BE2C (cell line): ENCODE data around the gene NDUFB6.
"Not testable (repeated sequence)": the region's sequence is repeated elsewhere in the genome, so short reads cannot be mapped to it uniquely, and the experiment has no call there.

Experiments
- DNase-seq: peaks from one replicate; pipeline ENCODE4 v3.0.0-alpha.2; 2020
- H3K27me3 ChIP-seq: fragments of 250-450 bp; sonication (Bioruptor Pico); 2 replicates; pipeline ENCODE4 v1.5.1; 2020; ENCODE audit warnings: mild to moderate bottlenecking
- H3K36me3 ChIP-seq: fragments of 250-450 bp; sonication (Bioruptor Pico); 2 replicates; pipeline ENCODE4 v1.5.1; 2020; ENCODE audit warnings: mild to moderate bottlenecking
- H3K4me1 ChIP-seq: fragments of 250-450 bp; sonication (Bioruptor Pico); 2 replicates; pipeline ENCODE4 v1.5.1; 2020
- H3K4me3 ChIP-seq: 2 replicates; pipeline ENCODE4 v1.5.1; 2011; ENCODE audit warnings: low read depth, low read length
- H3K9me3 ChIP-seq: fragments of 250-450 bp; sonication (Bioruptor Pico); 2 replicates; pipeline ENCODE4 v1.5.1; 2020
- TF ChIP-seq, protein P1 (sequence below): IDR thresholded peaks from 2 replicates; pipeline ENCODE4 v1.5.1; 2012; ENCODE audit warnings: mild to moderate bottlenecking, low read depth, low read length

The NDUFB6 gene

DNA sequence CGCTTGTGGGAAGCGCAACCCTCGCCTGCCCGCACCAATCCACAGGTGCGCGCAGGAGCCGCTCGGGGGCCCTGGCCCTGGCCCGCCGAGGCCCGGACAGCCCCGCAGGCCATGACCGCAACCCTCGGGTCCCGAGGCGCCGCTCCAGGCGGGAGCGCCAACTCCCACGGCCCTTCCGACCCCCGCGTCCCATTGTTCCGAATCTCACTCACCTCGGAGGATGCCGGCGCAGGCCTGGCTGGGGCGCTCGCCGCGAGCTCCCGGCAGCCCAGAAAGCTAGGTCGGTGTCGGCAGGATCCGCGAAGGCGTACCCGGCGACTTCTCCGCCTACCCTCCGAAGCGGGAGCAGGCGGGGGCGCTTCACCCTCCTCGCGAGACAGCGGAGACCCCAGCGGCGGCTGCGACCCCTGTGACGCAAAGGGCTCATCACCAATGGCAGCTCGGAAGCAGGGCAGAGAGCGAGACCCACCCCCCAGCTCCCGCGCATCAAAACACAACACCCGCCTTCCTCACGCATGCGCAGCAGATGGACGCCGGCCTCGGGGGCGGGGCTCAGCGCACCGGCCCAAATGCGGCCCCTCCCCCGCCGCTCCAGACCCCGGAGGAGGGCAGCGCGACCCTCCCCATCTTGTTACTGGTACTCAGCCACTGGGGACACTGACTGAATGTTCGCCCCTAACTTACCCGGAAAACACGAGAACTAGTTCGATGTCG lies 22.2 kb downstream of the NDUFB6 start:
- H3K27me3 ChIP-seq, result no peaks in the 10 kb centered on the region
- no peaks in the 10 kb centered on the region for H3K4me1 ChIP-seq
- no peaks in the 10 kb centered on the region for H3K36me3 ChIP-seq
- no peaks in the 10 kb centered on the region for H3K9me3 ChIP-seq
- TF ChIP-seq, protein P1, sequence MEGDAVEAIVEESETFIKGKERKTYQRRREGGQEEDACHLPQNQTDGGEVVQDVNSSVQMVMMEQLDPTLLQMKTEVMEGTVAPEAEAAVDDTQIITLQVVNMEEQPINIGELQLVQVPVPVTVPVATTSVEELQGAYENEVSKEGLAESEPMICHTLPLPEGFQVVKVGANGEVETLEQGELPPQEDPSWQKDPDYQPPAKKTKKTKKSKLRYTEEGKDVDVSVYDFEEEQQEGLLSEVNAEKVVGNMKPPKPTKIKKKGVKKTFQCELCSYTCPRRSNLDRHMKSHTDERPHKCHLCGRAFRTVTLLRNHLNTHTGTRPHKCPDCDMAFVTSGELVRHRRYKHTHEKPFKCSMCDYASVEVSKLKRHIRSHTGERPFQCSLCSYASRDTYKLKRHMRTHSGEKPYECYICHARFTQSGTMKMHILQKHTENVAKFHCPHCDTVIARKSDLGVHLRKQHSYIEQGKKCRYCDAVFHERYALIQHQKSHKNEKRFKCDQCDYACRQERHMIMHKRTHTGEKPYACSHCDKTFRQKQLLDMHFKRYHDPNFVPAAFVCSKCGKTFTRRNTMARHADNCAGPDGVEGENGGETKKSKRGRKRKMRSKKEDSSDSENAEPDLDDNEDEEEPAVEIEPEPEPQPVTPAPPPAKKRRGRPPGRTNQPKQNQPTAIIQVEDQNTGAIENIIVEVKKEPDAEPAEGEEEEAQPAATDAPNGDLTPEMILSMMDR, result no peak
- DNase-seq, result peak; percentile 98
- peak overlapping the region; percentile 88 for H3K4me3 ChIP-seq

DNA sequence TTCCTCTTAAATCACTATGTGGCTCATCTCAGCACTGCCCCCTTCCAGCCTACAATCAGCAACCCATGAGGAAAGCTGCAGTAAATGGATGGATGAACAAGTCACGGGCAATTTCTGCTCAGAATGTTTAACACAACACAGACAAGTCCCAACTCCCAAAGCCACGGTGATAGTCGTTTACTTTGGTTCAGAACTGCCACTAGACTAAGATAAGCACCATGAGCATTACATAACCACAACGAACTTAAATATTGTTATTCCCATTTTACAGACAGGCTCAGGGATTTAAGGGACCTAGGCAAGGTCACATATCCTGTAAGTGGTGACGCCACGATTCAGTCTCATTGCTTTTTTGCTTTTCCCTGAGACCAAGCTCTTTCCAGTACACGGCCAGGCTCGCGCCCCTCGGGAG lies 22.8 kb downstream of the NDUFB6 start:
- H3K4me3 ChIP-seq, result peak overlapping the region; percentile 88
- H3K4me1 ChIP-seq, result no peaks in the 10 kb centered on the region

DNA sequence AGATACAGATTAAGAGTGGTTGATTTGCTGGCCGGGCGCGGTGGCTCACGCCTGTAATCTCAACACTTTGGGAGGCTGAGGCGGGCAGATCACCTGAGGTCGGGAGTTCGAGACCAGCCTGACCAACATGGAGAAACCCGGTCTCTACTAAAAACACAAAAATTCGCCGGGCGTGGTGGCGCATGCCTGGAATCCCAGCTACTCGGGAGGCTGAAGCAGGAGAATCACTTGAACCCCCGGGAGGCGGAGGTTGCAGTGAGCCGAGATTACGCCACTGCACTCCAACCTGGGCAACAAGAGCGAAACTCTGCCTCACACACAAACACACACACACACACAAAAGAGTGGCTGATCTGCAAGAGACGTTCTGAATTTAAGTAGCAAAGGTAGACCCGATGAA lies 24.7 kb downstream of the NDUFB6 start:
- DNase-seq, H3K27me3 ChIP-seq, H3K4me1 ChIP-seq, H3K36me3 ChIP-seq, H3K4me3 ChIP-seq, H3K9me3 ChIP-seq: not testable (repeated sequence)

More for the DNA sequence above, 22.8 kb downstream of the NDUFB6 start:
- Histone ChIP-seq H3K9me3 (no peaks in the 10 kb centered on the region), H3K36me3 (no peaks in the 10 kb centered on the region), H3K27me3 (no peaks in the 10 kb centered on the region)
- TF ChIP-seq, protein P1, result peak; percentile 22
- no peak for DNase-seq

DNA sequence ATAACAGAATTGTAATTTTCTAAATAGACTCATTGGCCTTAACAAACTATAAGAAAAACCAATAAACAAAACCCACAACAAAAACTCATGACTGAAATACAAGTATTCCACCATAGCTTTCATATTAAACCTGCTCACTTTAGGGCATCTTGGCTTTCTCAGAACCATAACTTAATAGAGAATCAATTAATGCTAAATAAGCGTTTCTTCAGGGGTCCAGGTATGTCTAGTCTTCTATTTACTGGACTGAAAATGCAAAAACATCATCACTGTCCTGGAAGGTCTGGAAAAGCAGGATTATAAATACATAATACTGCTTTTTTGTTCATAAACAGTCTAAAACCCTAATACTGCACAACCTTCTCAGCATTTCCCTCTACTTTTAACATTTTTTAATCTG lies 27.1 kb downstream of the NDUFB6 start:
- Histone ChIP-seq H3K36me3 (peaks cover 17% of the 10 kb centered on the region; the same call in 1 of the 2 replicates), H3K27me3 (no peaks in the 10 kb centered on the region), H3K9me3 (no peaks in the 10 kb centered on the region), H3K4me3 (no peak overlapping the region), H3K4me1 (no peaks in the 10 kb centered on the region)
- no peak for DNase-seq
- TF ChIP-seq, protein P1, result no peak

DNA sequence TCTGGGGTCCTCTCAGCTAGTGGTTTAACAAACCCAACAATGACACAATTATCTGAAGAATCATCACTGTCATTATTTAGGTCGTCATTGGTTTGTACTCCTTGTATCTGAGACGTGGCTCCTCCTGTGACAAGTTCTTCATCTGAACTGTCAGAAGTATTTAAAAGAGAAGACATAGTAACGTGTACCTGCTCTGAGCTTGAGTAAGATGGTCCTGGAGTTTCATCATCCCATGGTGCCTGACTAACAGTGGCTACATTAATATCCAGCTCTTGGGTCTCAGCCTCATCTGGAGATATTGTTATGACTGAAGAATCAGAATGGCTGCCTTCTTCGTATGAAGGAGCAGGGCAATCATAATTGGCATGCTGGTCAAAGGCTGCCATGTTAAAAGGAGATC lies 29.9 kb downstream of the NDUFB6 start:
- H3K4me3 ChIP-seq, result no peak overlapping the region
- H3K27me3 ChIP-seq, result no peaks in the 10 kb centered on the region
- no peak for DNase-seq
- no peaks in the 10 kb centered on the region for H3K9me3 ChIP-seq
- H3K36me3 ChIP-seq, result peaks cover 17% of the 10 kb centered on the region; the same call in 1 of the 2 replicates
- TF ChIP-seq, protein P1, result no peak
- H3K4me1 ChIP-seq, result no peaks in the 10 kb centered on the region

DNA sequence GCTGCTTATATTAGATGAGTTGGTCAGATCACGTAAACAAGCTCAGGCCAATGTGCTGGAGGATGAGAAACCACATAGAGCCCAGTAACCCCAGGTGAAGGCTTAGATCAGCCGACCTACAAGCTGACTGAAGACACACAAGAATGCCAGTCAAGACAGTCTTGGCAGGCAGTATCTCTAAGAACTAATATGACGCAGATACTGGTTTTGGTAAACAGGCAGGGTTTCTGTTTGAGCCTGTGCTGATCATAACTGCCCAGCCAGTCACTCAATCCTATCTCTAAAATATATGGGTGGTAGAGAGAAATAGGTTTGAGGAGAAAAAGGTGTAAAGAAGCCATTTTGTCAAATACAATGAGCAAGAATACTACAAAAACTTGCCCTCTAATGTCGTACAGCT lies 39.1 kb downstream of the NDUFB6 start:
- Histone ChIP-seq H3K36me3 (no peaks in the 10 kb centered on the region), H3K9me3 (no peaks in the 10 kb centered on the region), H3K27me3 (no peaks in the 10 kb centered on the region), H3K4me3 (no peak overlapping the region), H3K4me1 (no peaks in the 10 kb centered on the region)
- TF ChIP-seq, protein P1, result no peak
- no peak for DNase-seq
